H1 (cell line): ENCODE measurements around the gene AUH. TPM values are rescaled to one million over a fixed set of nuclear protein-coding genes. Genes with fewer than 3 reads are reported as not detected.
"Not testable (repeated sequence)": the region's sequence is repeated elsewhere in the genome, so short reads cannot be mapped to it uniquely, and the experiment has no call there.

Source experiments
- CTCF ChIA-PET: fragments of 300-600 bp; sonication (Branson Sonifier 250); formaldehyde crosslinking; loops from one replicate; lab custom pipeline; 2021; ENCODE audit not compliant: partially characterized antibody; lab: Charles Lee
- POLR2A ChIA-PET: fragments of 300-600 bp; sonication (Branson Sonifier 250); formaldehyde crosslinking; loops from one replicate; lab custom pipeline; 2021; ENCODE audit warnings: inconsistent platforms; ENCODE audit not compliant: partially characterized antibody; lab: Charles Lee
- DNase-seq, 2 experiments: peaks; one replicate each; pipeline versions ENCODE4 v3.0.0 to v3.0.0-alpha.2; 2010 to 2022; ENCODE audit warnings: low spot score in 2 of 2, low read depth in 1 of 2, mixed read lengths in 1 of 2
- FAIRE-seq: peaks from 2 replicates; lab custom pipeline; 2011; peaks lifted over from hg19 to GRCh38; lab: Jason Lieb, UNC
- H2AFZ ChIP-seq: 2 replicates; pipeline ENCODE4 v1.8.1; 2012; ENCODE audit warnings: low read length, inconsistent platforms
- H2AK5ac ChIP-seq: 2 replicates; pipeline ENCODE4 v1.6.1; 2013; ENCODE audit warnings: low read depth, low read length
- H2BK120ac ChIP-seq: replicated peaks from 2 replicates; pipeline ENCODE3; 2013; ENCODE audit warnings: low read depth, low read length, inconsistent platforms
- H2BK12ac ChIP-seq: 2 replicates; pipeline ENCODE4 v1.6.1; 2013; ENCODE audit warnings: low read depth, low read length
- H2BK15ac ChIP-seq: 2 replicates; pipeline ENCODE4 v1.6.1; 2013; ENCODE audit warnings: low read length
- H2BK20ac ChIP-seq: 2 replicates; pipeline ENCODE4 v1.6.1; 2013; ENCODE audit warnings: low read length
- H2BK5ac ChIP-seq: 2 replicates; pipeline ENCODE4 v1.6.1; 2013; ENCODE audit warnings: low read depth, low read length
- H3K14ac ChIP-seq: 2 replicates; pipeline ENCODE4 v1.6.1; 2013; ENCODE audit warnings: inconsistent platforms; ENCODE audit not compliant: insufficient read length
- H3K18ac ChIP-seq: 2 replicates; pipeline ENCODE4 v1.6.1; 2013; ENCODE audit warnings: low read length; ENCODE audit errors: extremely low read depth
- H3K23ac ChIP-seq: 2 replicates; pipeline ENCODE4 v1.6.1; 2013; ENCODE audit warnings: inconsistent platforms; ENCODE audit not compliant: insufficient read length
- H3K23me2 ChIP-seq: 2 replicates; pipeline ENCODE4 v1.6.1; 2013; ENCODE audit warnings: low read depth, low read length
- H3K27ac ChIP-seq: 2 replicates; pipeline ENCODE4 v1.6.1; 2011; ENCODE audit warnings: low read depth, low read length, inconsistent platforms
- H3K27me3 ChIP-seq, 4 experiments: replicated peaks in 1 of 4; 1 replicate in 1 of 4; 2 replicates in 3 of 4; pipeline versions ENCODE4 v1.6.1 to v1.8.1; 2011 to 2013; ENCODE audit warnings: low read length in 3 of 4, mild to moderate bottlenecking in 3 of 4, inconsistent platforms in 2 of 4, mixed read lengths in 2 of 4, moderate library complexity in 1 of 4; ENCODE audit not compliant: control insufficient read depth in 3 of 4, insufficient read depth in 3 of 4; ENCODE audit errors: extremely low read depth in 1 of 4
- H3K36me3 ChIP-seq, 4 experiments: 2 replicates each; pipeline versions ENCODE4 v1.6.1 to v1.8.1; 2011 to 2013; ENCODE audit warnings: mild to moderate bottlenecking in 4 of 4, low read length in 3 of 4, moderate library complexity in 2 of 4, control low read depth in 1 of 4, inconsistent platforms in 1 of 4; ENCODE audit not compliant: insufficient read depth in 4 of 4, control insufficient read depth in 2 of 4
- H3K4ac ChIP-seq: replicated peaks from 2 replicates; pipeline ENCODE3; 2013; ENCODE audit warnings: low read length, low read depth, mixed read lengths, inconsistent platforms; ENCODE audit not compliant: insufficient read length
- H3K4me1 ChIP-seq, 4 experiments: replicated peaks in 1 of 4; 1 replicate in 1 of 4; 2 replicates in 3 of 4; pipeline versions ENCODE4 v1.6.1 to v1.8.1; 2011 to 2013; ENCODE audit warnings: low read length in 3 of 4, inconsistent platforms in 2 of 4, mixed read lengths in 1 of 4; ENCODE audit not compliant: insufficient read depth in 4 of 4, control insufficient read depth in 3 of 4
- H3K4me2 ChIP-seq, 2 experiments: 2 replicates each; pipeline versions ENCODE4 v1.6.1 to v1.8.1; 2011 to 2013; ENCODE audit warnings: low read depth in 2 of 2, low read length in 2 of 2, control low read depth in 1 of 2, inconsistent platforms in 1 of 2, mild to moderate bottlenecking in 1 of 2; ENCODE audit not compliant: insufficient read depth in 1 of 2
- H3K4me3 ChIP-seq, 4 experiments: fragments of 200-600, 300-600 bp in 1 of 4; sonication (generic), shearing (Covaris generic), sonication (Bioruptor Twin) in 1 of 4; 2 replicates each; pipeline versions ENCODE4 v1.5.1 to v1.8.1; 2011 to 2016; ENCODE audit warnings: low read length in 4 of 4, low read depth in 3 of 4, control low read depth in 2 of 4, inconsistent platforms in 2 of 4, mild to moderate bottlenecking in 2 of 4, mixed read lengths in 1 of 4, moderate library complexity in 1 of 4; ENCODE audit not compliant: insufficient read depth in 2 of 4; ENCODE audit errors: extremely low read depth in 1 of 4
- H3K56ac ChIP-seq: replicated peaks from 2 replicates; pipeline ENCODE3; 2013; ENCODE audit warnings: low read depth, mild to moderate bottlenecking, mixed read lengths, low read length, inconsistent platforms; ENCODE audit not compliant: insufficient read length
- H3K79me1 ChIP-seq: 2 replicates; pipeline ENCODE4 v1.6.1; 2013; ENCODE audit warnings: low read depth, low read length, control low read depth
- H3K79me2 ChIP-seq, 2 experiments: 2 replicates each; pipeline versions ENCODE4 v1.6.1 to v1.8.1; 2012 to 2013; ENCODE audit warnings: low read length in 2 of 2, mild to moderate bottlenecking in 2 of 2, inconsistent platforms in 1 of 2; ENCODE audit not compliant: insufficient read depth in 2 of 2, control insufficient read depth in 1 of 2
- H3K9ac ChIP-seq, 4 experiments: replicated peaks in 1 of 4; 1 replicate in 1 of 4; 2 replicates in 3 of 4; pipeline versions ENCODE4 v1.6.1 to v1.8.1; 2011 to 2013; ENCODE audit warnings: low read depth in 3 of 4, low read length in 3 of 4, control low read depth in 2 of 4, mild to moderate bottlenecking in 2 of 4, moderate library complexity in 2 of 4, inconsistent platforms in 1 of 4; ENCODE audit errors: extremely low read depth in 1 of 4
- H3K9me3 ChIP-seq, 2 experiments: 2 replicates each; pipeline versions ENCODE4 v1.6.1 to v1.8.1; 2012 to 2013; ENCODE audit warnings: mild to moderate bottlenecking in 2 of 2, moderate library complexity in 2 of 2, control low read depth in 1 of 2, inconsistent platforms in 1 of 2, low read depth in 1 of 2, low read length in 1 of 2, mixed read lengths in 1 of 2; ENCODE audit not compliant: insufficient read depth in 2 of 2
- H4K20me1 ChIP-seq, 2 experiments: replicated peaks in 1 of 2; 2 replicates each; pipeline versions ENCODE3 to v1.8.1; 2011 to 2013; ENCODE audit warnings: inconsistent platforms in 2 of 2, low read length in 2 of 2, mild to moderate bottlenecking in 1 of 2; ENCODE audit not compliant: insufficient read depth in 2 of 2, control insufficient read depth in 1 of 2
- H4K5ac ChIP-seq: 2 replicates; pipeline ENCODE4 v1.6.1; 2013; ENCODE audit warnings: low read length, low read depth, mixed read lengths, inconsistent platforms; ENCODE audit not compliant: insufficient read length
- H4K8ac ChIP-seq: 2 replicates; pipeline ENCODE4 v1.8.0; 2013; ENCODE audit warnings: mild to moderate bottlenecking, moderate library complexity, low read length, inconsistent platforms; ENCODE audit not compliant: insufficient read depth; ENCODE audit errors: extremely low read depth
- H4K91ac ChIP-seq: replicated peaks from 2 replicates; pipeline ENCODE3; 2013; ENCODE audit warnings: low read length, mixed read lengths, inconsistent platforms; ENCODE audit not compliant: insufficient read length
- BRCA1 ChIP-seq: IDR thresholded peaks from 2 replicates; pipeline ENCODE4 v1.6.1; 2012; ENCODE audit warnings: low read depth, low read length, improper control_type of control experiment
- CBX5 ChIP-seq: fragments of 300-800, 300-1000 bp; sonication (generic); IDR thresholded peaks from 2 replicates; pipeline ENCODE4 v1.7.1; 2016; ENCODE audit warnings: antibody characterized with exemption, low read length, low read depth
- CHD2 ChIP-seq: IDR thresholded peaks from 2 replicates; pipeline ENCODE4 v1.6.1; 2012; ENCODE audit warnings: low read length, improper control_type of control experiment
- RXRA ChIP-seq: IDR thresholded peaks from 2 replicates; pipeline ENCODE4 v1.6.1; 2011; ENCODE audit warnings: low read depth, mild to moderate bottlenecking, low read length, moderate library complexity; ENCODE audit not compliant: insufficient read depth
- SP4 ChIP-seq: IDR thresholded peaks from 2 replicates; pipeline ENCODE4 v1.6.1; 2012; ENCODE audit warnings: low read length, inconsistent platforms
- SRF ChIP-seq: IDR thresholded peaks from 2 replicates; pipeline ENCODE4 v1.6.1; 2011; ENCODE audit warnings: mild to moderate bottlenecking, low read depth, low read length, moderate library complexity
- WGBS, 2 experiments: shearing (Covaris generic) in 1 of 2; methylation state at CpG; one replicate each; pipeline versions ENCODE4 v1.1.6 to v1.1.7; 2013 to 2015; ENCODE audit warnings: low lambda C conversion rate in 2 of 2, mixed read lengths in 2 of 2, inconsistent platforms in 1 of 2, low coverage in 1 of 2, missing lambda C conversion rate in 1 of 2; ENCODE audit not compliant: insufficient replicate concordance in 2 of 2, insufficient coverage in 1 of 2, insufficient read length in 1 of 2; ENCODE audit errors: extremely low coverage in 1 of 2, missing lambda C conversion rate in 1 of 2; 5-methylcytosine and 5-hydroxymethylcytosine counted together
- polyA plus RNA-seq, 7 experiments: library from polyadenylated mRNA; depleted of rRNA in 3 of 7; stranded (reverse) in 5 of 7; unstranded in 2 of 7; fragments of >200 nt in 5 of 7; fragments of 200-250 nt in 2 of 7; gene quantifications; 1 replicate in 5 of 7; 2 replicates in 1 of 7; 4 replicates in 1 of 7; pipeline versions ENCODE4 v1.2.1 to v1.2.3, GENCODE V29; 2011 to 2013; ENCODE audit warnings: missing spikeins in 2 of 7, mixed read lengths in 2 of 7
- total RNA-seq: library from RNA; stranded (reverse); fragmentation: NEBNext Ultra II Directional; extraction: Animal tissue kit (Norgen Biotek cat#: 25700); gene quantifications from 2 replicates; pipeline ENCODE4 v1.2.1, GENCODE V29; 2021

The AUH gene
- total and polyA plus RNA-seq, 2 of the 8 experiments (the other 6 are each of a cell fraction or from before 2014, with no cell fraction given) = 5.8 to 21.9 TPM

- TF ChIP-seq CBX5 (no peak), SRF (no peak), BRCA1 (no peak), RXRA (no peak), SP4 (no peak), CHD2 (no peak)
These were observed 10.2 kb upstream of the AUH start (continued) for GRCh38 chr9:91371894-91372293.

GRCh38 chr9:91370006-91370405 lies 8.3 kb upstream of the AUH start:
- H3K79me2 ChIP-seq, H2AK5ac ChIP-seq, H2BK5ac ChIP-seq, H3K4me2 ChIP-seq, H2BK20ac ChIP-seq, H4K91ac ChIP-seq, FAIRE-seq, H3K27ac ChIP-seq, H3K23ac ChIP-seq, H2BK120ac ChIP-seq, H2BK12ac ChIP-seq, H3K4me3 ChIP-seq, H3K23me2 ChIP-seq, H3K14ac ChIP-seq, POLR2A ChIA-PET, H3K4ac ChIP-seq, H3K18ac ChIP-seq, H3K9me3 ChIP-seq, H3K79me1 ChIP-seq, H3K4me1 ChIP-seq, H4K5ac ChIP-seq, DNase-seq, H3K36me3 ChIP-seq, H3K9ac ChIP-seq, H3K27me3 ChIP-seq, H2AFZ ChIP-seq, H2BK15ac ChIP-seq, CTCF ChIA-PET, H3K56ac ChIP-seq, H4K20me1 ChIP-seq, H4K8ac ChIP-seq: not testable (repeated sequence)
- 93% methylated on average over 3 of the region's 3 CpGs; no CpG with 5 or more reads in 1 of the 2 experiments for WGBS, 2 experiments
